Activated CD8-positive, alpha-beta T cell treated with anti-CD3 and anti-CD28 coated beads for 36 hours (primary cell): ENCODE measurements around the gene NEK5. TPM values are rescaled to one million over a fixed set of nuclear protein-coding genes. Genes with fewer than 3 reads are reported as not detected.

Source experiments
- ATAC-seq: fragments of 200-7000 bp; cut with Tn5 transposase; one replicate; pipeline ENCODE4 v1.10.0; 2021; ENCODE audit warnings: mild to moderate bottlenecking, moderate library complexity
- CTCF ChIA-PET: fragments of 350-600 bp; sonication (Branson Sonifier 250); formaldehyde crosslinking; loops from one replicate; lab custom pipeline; 2021; ENCODE audit warnings: antibody characterized with exemption; lab: Charles Lee
- POLR2A ChIA-PET: fragments of 350-600 bp; sonication (Branson Sonifier 250); formaldehyde crosslinking; loops from one replicate; lab custom pipeline; 2021; ENCODE audit warnings: antibody characterized with exemption; lab: Charles Lee
- DNase-seq: peaks from one replicate; pipeline ENCODE4 v3.0.0-alpha.2; 2020
- H3K27ac Mint-ChIP-seq: one replicate; pipeline ENCODE4 v1.8.0; 2021; ENCODE audit warnings: mild to moderate bottlenecking, mixed read lengths
- H3K27me3 Mint-ChIP-seq: one replicate; pipeline ENCODE4 v1.8.0; 2021; ENCODE audit warnings: mixed read lengths
- H3K36me3 Mint-ChIP-seq: one replicate; pipeline ENCODE4 v1.8.0; 2021; ENCODE audit warnings: low read depth, mixed read lengths
- H3K4me1 Mint-ChIP-seq: one replicate; pipeline ENCODE4 v1.8.0; 2021; ENCODE audit warnings: low read depth, mixed read lengths
- H3K4me3 Mint-ChIP-seq: one replicate; pipeline ENCODE4 v1.8.0; 2021; ENCODE audit warnings: mild to moderate bottlenecking, moderate library complexity, mixed read lengths
- H3K9me3 Mint-ChIP-seq: one replicate; pipeline ENCODE4 v1.8.0; 2021; ENCODE audit warnings: mixed read lengths
- CTCF ChIP-seq: fragments of 200-600 bp; IDR thresholded peaks from one replicate; pipeline ENCODE4 v1.8.0; 2022; ENCODE audit warnings: antibody characterized with exemption, mild to moderate bottlenecking
- intact Hi-C: fragments of 100-400 bp; cut with micrococcal nuclease; formaldehyde crosslinking; loops from one replicate; pipeline ENCODE4 v1.10.0; 2022
- total RNA-seq, 2 experiments: library from RNA; stranded (reverse); gene quantifications; one replicate each; pipeline ENCODE4 v1.2.3, GENCODE V29; 2021

The NEK5 gene
- total RNA-seq, 2 experiments from 2014 or later: 0.11 to 0.16 TPM

DNA sequence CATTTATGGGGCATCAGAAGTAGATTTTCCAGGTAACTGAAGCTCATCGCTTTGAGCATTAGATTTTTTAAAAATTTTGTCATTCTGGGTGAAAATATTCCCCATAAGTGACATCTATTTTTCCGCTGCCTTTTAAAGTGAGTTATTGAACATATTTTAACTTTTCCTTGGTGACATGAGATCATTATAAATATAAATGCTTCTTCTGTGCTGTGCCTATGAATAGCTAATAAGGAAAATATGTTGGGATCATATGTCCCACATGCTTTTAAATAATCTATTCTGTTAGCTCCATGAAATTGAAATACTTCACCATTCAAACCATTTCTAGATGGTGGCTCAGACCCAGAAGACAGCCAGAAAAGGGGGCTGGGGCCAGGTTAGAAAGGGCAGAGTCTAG, 131.7 kb downstream of the NEK5 start:
- no peaks in the 10 kb centered on the region for H3K9me3 Mint-ChIP-seq
- no peak for DNase-seq
- ChIA-PET CTCF (no interaction called here), POLR2A (interaction anchor here (1.0 kb wide), 1 partner anchor 19 kb away, joined by 3 read pairs; no protein-coding TSS in a partner anchor)
- TF ChIP-seq CTCF: no peak
- intact Hi-C loops: no loop called here
- ATAC-seq: no peak
- H3K4me1 Mint-ChIP-seq: no peaks in the 10 kb centered on the region
- no peak overlapping the region for H3K4me3 Mint-ChIP-seq
- no peaks in the 10 kb centered on the region for H3K36me3 Mint-ChIP-seq
- no peak overlapping the region for H3K27ac Mint-ChIP-seq
- peaks cover 10% of the 10 kb centered on the region for H3K27me3 Mint-ChIP-seq

DNA sequence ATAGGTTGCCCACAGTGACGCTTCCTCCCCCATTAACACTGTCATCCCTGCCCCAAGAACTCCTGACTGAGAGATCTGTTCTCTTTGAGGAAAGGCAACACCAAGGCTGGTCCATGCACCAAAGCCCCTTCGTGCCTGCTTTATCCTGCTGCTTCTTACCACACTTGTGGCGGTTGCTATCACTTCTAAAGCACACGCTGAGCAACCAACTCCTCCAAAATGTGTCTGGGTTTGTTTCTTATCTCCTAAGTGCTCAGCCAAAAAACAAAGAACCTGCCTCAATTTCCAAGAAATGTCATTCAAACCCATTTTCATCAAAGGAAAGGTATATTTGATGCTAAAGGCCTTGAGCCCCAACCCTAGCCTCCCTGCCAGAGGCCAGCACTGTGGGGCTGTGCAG, 132.2 kb downstream of the NEK5 start:
- DNase-seq: no peak
- no peaks in the 10 kb centered on the region for H3K9me3 Mint-ChIP-seq
- H3K27ac Mint-ChIP-seq: no peak overlapping the region
- no peak for TF ChIP-seq CTCF
- H3K4me1 Mint-ChIP-seq: no peaks in the 10 kb centered on the region
- intact Hi-C loops: no loop called here
- H3K36me3 Mint-ChIP-seq: no peaks in the 10 kb centered on the region
- no peak for ATAC-seq
- ChIA-PET POLR2A (interaction anchor here (1.0 kb wide), 1 partner anchor 18 kb away, joined by 3 read pairs; no protein-coding TSS in a partner anchor), CTCF (no interaction called here)
- H3K4me3 Mint-ChIP-seq: no peak overlapping the region
- peaks cover 10% of the 10 kb centered on the region for H3K27me3 Mint-ChIP-seq

- Mint-ChIP-seq H3K36me3 (no peaks in the 10 kb centered on the region), H3K27ac (no peak overlapping the region), H3K4me1 (no peaks in the 10 kb centered on the region), H3K4me3 (no peak overlapping the region), H3K27me3 (peaks cover 10% of the 10 kb centered on the region), H3K9me3 (no peaks in the 10 kb centered on the region)
- CTCF ChIA-PET: no interaction called here
- DNase-seq: no peak
- intact Hi-C loops: no loop called here
- no peak for ATAC-seq
- POLR2A ChIA-PET: no interaction called here
- no peak for TF ChIP-seq CTCF
Measured at GRCh38 chr13:51995677-51996551, 133.0 kb downstream of the NEK5 start.

- ChIA-PET POLR2A (no interaction called here), CTCF (no interaction called here)
- no peak overlapping the region for H3K27ac Mint-ChIP-seq
- H3K9me3 Mint-ChIP-seq: no peaks in the 10 kb centered on the region
- no peak for ATAC-seq
- intact Hi-C loops: no loop called here
- H3K36me3 Mint-ChIP-seq: no peaks in the 10 kb centered on the region
- TF ChIP-seq CTCF: no peak
- peaks cover 2% of the 10 kb centered on the region for H3K27me3 Mint-ChIP-seq
- DNase-seq: no peak
- no peak overlapping the region for H3K4me3 Mint-ChIP-seq
- no peaks in the 10 kb centered on the region for H3K4me1 Mint-ChIP-seq
Measured at GRCh38 chr13:51993713-51994112, 135.2 kb downstream of the NEK5 start.

DNA sequence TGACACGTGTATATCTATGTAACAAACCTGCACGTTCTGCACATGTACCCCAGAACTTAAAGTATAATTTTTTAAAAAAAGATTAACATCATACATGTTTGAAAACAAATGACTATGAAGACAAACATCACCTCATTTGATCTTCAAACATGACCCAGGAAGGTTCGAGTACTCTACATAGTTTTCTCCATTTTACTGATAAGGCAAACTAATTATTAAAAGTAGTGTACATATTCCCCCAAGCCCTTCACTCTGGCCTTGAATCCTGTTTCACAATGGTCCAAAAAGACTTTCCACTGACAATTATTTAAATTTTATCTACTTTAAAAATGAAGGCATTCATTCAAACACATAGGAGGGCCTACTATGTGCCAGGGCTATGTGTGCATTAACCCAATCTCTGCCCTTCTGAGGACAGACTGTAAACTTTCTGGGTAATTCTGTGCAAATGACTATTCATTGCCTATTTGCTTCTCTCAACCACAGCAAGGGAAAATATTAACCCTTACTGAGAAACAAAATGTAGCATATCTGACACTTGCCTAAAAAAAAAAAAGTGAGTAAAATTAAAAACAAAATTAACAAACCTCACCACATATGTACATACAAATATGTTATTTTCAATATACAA, 139.8 kb downstream of the NEK5 start:
- ChIA-PET POLR2A (no interaction called here), CTCF (no interaction called here)
- Mint-ChIP-seq H3K4me1 (no peaks in the 10 kb centered on the region), H3K27ac (no peak overlapping the region), H3K27me3 (peaks cover 5% of the 10 kb centered on the region), H3K36me3 (no peaks in the 10 kb centered on the region), H3K9me3 (no peaks in the 10 kb centered on the region), H3K4me3 (no peak overlapping the region)
- intact Hi-C loops: no loop called here
- TF ChIP-seq CTCF: no peak
- DNase-seq (no peak), ATAC-seq (no peak)
